RPMI8226 (cell line): ENCODE data around the gene TUBB2B.
"Not testable (repeated sequence)": the region's sequence is repeated elsewhere in the genome, so short reads cannot be mapped to it uniquely, and the experiment has no call there.

Source experiments
- DNase-seq: peaks from one replicate; pipeline ENCODE4 v3.0.0-alpha.2; 2015

The TUBB2B gene

GRCh38 chr6:3209114-3210023 lies 18.1 kb downstream of the TUBB2B start:
- peak; percentile 87 for DNase-seq

DNA sequence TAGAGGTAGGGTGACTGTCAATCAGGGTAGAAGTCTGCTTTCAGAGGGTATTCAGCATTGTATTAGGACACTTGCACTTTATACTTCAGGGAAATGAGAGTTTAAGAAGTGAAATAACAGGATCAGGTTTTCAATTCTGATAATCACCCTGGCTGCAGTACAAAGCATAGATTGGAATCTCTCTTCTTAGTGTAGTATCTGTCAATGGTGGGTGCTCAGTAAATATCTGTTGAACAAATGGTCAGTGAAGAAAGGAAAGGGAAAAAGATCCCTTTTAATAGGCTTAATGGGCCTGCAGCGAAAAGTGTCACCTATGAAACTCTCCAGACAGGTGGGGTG lies 18.7 kb downstream of the TUBB2B start:
- DNase-seq = no peak

DNA sequence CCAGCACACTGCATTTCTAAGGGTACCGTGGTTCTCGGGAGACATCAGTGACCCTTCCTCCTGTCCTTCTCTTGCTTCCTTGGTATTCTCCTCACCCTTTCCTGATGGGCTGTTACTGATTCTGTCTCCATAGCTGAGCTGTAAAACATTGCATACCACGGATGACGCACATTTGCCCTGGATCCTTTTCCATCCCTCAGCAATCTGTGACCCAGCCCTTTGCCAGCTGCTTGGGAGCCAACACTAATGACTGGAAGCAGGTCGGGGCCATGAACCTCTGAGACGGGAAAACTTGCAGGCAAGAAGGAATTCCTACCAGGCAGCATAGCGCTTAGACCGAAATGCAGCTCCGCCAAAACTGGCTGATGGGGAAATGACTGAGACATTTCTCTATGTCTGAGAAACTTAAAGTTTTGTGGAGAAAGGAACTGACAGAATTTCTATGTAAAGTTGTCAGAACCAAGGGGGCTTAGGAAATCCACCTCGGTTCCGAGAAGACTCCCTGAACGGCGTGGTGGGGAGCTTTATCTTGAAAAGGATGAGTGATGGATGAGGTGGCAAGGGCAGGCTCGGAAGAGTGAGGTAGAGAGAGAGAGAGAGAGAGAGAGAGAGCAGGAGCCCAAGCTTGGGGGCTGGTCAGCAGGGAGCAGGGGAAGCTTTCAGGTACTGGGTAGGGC lies 19.2 kb downstream of the TUBB2B start:
- no peak for DNase-seq

GRCh38 chr6:3206339-3207015 lies 21.0 kb downstream of the TUBB2B start:
- no peak for DNase-seq

DNA sequence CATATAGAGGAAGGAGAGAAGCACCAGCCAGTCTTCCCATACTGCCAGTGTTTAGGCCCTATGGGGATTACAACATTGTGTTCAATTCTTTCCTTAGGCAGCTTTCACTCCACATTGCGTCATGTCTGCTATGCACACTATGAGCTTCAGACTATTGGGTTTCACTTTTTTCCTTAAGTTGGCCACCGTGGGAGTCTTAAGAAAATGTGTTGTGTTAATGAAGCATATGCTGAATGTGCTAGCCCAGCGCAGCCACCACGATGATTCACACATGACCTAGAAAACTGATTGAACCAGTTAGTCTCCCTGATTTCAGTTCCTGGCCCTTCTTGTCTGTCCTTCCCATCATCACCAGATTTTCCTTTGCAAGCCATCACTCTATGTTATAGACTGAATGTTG lies 21.5 kb downstream of the TUBB2B start:
- no peak for DNase-seq

GRCh38 chr6:3204921-3205320 lies 22.5 kb downstream of the TUBB2B start:
- DNase-seq = no peak

- DNase-seq = peak; percentile 19
Measured at GRCh38 chr6:3202999-3203696, 24.3 kb downstream of the TUBB2B start.

GRCh38 chr6:3201388-3201787 lies 26.1 kb downstream of the TUBB2B start:
- DNase-seq = no peak

- no peak for DNase-seq
Measured at GRCh38 chr6:3200682-3201081, 26.8 kb downstream of the TUBB2B start.

DNA sequence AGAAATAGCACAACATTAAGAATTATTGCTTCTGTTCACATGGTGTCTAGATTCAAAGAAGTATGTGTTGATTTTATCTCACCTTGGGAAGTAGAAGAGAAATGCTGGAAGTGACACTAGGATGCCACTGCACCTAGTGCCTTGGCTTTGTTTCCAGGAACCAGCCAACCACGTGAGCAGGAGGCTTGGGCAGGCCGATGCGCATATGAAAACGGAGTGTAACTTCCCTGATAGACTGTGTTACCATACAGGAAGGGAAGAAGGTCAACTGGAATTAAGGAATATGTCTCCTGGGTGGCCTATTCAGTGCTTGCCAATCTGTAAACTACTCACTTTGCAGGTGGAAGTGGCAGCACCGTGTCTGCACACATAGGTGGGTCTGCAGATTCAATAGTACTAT lies 28.1 kb downstream of the TUBB2B start:
- no peak for DNase-seq

GRCh38 chr6:3197734-3198133 lies 29.7 kb downstream of the TUBB2B start:
- not testable (repeated sequence) for DNase-seq

DNA sequence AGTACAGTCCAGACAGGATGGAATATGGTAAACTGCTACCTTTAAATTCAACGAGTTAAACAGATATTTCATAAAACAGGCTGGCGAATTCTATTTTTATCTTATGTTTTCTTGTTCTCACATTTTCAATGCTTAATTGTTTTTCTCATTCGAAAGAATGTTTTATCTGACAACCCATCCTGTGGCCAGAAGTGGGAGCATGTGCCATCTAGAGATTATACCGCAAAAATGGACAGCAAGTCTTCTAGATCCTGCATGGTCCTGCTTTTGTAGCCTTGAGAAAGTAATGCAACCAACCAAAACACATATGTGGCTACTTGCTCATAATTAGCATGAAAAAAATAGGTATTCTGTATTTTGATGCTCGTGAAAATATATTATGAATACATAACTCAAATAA lies 30.7 kb downstream of the TUBB2B start:
- DNase-seq = no peak

DNA sequence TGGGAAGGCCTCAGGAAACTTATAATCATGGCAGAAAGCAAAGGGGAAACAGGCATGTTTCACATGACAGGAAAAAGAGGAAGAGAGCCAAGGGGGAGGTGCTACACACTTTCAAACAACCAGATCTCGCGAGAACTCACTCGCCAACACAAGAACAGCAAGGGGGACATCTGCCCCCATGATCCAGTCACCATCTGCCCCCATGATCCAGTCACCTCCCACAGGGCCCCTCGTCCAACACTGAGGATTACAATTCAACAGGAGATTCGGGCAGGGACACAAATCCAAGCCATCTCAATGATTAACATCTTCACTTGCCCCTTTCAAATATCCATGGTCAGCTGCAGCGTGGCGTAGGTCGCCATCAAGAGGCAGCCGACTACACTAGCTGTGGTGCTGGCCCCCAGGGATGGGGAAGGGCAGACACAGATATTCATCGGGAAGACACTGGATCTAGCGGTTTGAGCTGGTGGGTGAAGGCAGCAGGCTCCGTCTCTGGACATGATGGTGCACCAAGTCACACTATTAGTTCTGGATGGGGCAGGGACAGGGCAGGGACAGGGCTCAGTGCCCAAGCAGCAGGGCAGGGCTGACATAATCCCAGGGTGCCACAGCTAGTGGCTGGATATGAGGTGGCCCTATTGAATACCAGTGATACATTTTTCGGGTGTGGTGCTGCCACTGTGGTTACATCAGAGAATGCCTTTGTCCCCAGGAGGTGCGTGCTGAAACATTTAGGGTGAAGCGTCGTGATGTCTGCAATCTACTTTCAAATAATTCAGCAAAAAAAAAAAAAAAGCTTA lies 31.6 kb downstream of the TUBB2B start:
- no peak for DNase-seq

- no peak for DNase-seq
Measured at GRCh38 chr6:3195420-3195694, 32.1 kb downstream of the TUBB2B start.

DNA sequence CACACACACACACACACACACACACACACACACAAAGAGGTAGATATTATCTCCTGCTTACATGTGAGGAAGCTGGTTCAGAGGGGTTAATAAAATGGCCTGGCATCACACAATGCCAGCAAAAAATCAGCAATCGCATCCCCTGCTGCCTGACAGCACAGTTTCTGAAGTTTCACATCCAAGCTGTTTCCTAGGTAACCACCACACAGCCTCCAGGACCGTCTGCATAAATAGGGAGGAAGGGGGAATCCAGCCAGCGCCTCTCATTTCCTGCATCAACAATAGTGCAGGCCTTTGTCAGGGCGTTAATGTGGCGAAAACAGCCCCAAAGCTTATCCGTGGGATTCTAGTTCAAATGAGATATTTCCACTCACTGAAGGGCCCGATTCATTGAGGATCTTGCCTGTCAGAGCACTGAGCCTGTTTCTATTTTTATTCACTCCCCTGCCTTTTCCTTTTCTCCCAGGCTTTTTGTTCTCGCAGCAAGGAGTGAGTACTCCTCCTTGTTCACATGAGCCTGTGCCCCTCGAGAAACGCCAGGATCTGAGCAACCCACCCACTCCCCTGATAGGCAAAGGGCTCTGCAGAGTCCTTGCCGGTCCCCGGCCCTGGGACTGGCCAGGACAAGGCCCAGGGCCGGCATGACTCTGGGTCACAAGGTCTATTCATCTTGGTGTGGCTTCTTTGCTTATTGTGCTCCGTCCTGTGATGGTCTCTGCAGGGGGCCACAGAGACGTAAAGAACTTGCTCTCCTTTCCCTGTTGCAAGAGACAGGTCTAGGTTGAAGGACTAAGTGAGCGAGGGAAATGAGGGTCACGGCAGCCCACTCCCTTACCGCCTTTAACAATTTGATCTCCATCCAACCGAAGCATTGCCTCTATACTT lies 32.7 kb downstream of the TUBB2B start:
- peak; percentile 64 for DNase-seq

- DNase-seq = no peak
Measured at GRCh38 chr6:3193102-3193849, 34.2 kb downstream of the TUBB2B start.

DNA sequence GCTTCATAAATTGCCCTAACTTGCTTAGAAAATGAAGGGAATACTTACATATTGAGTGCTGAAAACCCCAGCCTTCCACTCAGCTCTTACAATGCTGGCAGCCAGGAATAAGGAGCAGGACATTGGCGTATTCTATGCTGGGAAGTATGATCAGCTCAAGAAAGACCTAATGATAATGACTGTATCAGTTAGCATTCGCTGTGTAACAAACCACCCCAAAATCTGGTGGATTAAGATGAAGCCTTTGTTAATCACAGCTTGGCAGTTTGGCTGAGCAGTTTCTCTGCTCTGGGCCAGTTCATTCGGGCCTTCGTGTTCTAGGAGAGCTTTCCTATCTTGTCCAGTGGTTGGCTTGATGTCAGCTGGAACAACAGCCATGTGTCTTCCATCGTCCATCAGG lies 36.7 kb downstream of the TUBB2B start:
- DNase-seq = no peak

DNA sequence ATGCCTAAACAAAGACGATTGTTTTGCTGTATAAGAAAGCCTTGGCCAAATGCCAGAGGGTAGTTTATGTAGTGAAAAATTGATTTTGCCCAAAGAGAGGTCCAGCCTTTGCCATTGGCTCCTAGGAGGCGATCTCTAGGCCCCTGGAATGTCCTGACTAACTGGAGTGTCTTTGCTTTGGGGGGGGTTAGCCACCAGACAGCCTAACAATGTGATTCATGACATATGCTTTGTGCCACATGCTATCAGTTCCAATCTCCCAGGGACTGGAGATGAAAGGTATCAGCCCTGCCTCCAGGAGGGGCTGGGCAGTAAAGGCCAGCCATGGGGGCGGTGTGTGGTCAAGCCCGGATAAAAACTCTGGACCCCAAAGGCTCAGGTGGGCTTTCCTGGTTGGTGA lies 37.4 kb downstream of the TUBB2B start:
- no peak for DNase-seq

DNA sequence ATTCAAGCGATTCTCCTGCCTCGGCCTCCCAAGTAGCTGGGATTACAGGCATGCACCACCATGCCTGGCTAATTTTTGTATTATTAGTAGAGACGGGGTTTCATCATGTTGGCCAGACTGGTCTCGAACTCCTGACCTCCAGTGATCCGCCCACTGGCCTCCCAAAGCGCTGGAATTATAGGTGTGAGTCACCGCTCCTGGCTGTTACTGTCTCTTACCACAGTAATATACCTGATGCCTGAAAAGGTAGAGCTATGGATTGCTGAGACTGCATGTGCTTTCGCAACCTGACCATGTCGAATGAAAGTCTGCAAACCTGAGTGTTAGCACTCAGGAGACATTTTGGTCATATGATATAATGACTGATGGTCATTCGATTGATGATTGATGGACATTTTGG lies 38.3 kb downstream of the TUBB2B start:
- not testable (repeated sequence) for DNase-seq

- DNase-seq = no peak
Measured at GRCh38 chr6:3188262-3188661, 39.2 kb downstream of the TUBB2B start.

- no peak for DNase-seq
Measured at GRCh38 chr6:3186974-3187382, 40.5 kb downstream of the TUBB2B start.
